RWPE1 (cell line): ENCODE measurements around the gene ROPN1.
"Not testable (repeated sequence)": the region's sequence is repeated elsewhere in the genome, so short reads cannot be mapped to it uniquely, and the experiment has no call there.

Experiments
- CTCF ChIA-PET: fragments of 350-600 bp; sonication (Branson Sonifier 250); formaldehyde crosslinking; extraction: SDS; loops from one replicate; lab custom pipeline; 2021; lab: Yijun Ruan, JAX
- POLR2A ChIA-PET: fragments of 400-600 bp; formaldehyde crosslinking; extraction: SDS; loops from one replicate; lab custom pipeline; 2020; ENCODE audit warnings: antibody characterized with exemption; ENCODE audit not compliant: low non-redundant PET; lab: Yijun Ruan, JAX
- DNase-seq: peaks from one replicate; pipeline ENCODE4 v3.0.0; 2012; ENCODE audit warnings: low spot score
- H3K27ac ChIP-seq: fragments of 450-650 bp; 2 replicates; pipeline ENCODE4 v1.5.1; 2017
- CTCF ChIP-seq: fragments of 450-650 bp; conservative IDR thresholded peaks from 2 replicates; pipeline ENCODE4 v1.5.1; 2017; ENCODE audit warnings: low read depth, mild to moderate bottlenecking

Gene ROPN1

DNA sequence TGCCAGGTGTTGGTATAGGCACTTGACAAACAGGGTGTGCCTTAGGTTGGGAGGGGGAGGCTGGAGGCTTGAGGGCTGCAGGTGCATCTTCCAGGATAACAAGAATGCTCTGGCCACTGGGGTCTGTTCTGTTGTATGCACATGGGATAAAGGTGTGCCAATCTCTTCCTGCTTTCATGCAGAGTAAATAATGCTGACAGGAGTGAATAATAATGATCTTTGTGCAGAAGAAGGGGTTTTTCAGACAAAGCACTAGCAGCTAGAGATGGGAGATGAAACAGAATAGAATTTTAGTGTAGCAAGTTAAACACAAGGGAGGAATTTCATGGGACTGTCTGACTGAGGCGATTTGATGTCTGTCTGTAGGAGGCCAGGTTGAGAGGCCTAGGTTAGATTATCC is 1.9 kb upstream of the ROPN1 start:
- ChIA-PET POLR2A (no interaction called here), CTCF (no interaction called here)
- H3K27ac ChIP-seq, result no peak overlapping the region
- DNase-seq, result no peak
- TF ChIP-seq CTCF, result no peak

DNA sequence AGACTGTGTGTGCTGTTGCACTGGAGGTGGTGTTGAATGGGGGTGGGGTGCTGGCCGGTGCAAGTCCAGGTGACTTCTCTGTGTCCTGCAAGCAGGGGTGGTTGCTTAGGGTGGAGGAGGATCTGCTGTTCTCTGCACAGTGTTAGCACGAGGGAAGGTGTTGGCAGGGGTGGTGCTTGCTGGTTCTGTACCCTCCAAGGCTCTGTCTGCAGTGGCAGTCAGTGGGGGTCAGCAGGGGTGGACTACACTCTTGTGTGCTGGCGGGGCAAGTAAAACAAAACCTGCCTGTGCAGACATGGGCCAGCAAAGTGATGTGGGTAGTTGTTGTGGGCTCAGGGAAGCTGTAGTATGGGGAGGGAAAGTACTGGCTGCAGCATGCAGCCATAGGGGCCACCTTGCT is 5.5 kb downstream of the ROPN1 start:
- no peak overlapping the region for H3K27ac ChIP-seq
- ChIA-PET POLR2A (no interaction called here), CTCF (interaction anchor here (1.0 kb wide), 1 partner anchor 334 kb away, joined by 3 read pairs; no protein-coding TSS in a partner anchor)
- no peak for DNase-seq
- no peak for TF ChIP-seq CTCF

DNA sequence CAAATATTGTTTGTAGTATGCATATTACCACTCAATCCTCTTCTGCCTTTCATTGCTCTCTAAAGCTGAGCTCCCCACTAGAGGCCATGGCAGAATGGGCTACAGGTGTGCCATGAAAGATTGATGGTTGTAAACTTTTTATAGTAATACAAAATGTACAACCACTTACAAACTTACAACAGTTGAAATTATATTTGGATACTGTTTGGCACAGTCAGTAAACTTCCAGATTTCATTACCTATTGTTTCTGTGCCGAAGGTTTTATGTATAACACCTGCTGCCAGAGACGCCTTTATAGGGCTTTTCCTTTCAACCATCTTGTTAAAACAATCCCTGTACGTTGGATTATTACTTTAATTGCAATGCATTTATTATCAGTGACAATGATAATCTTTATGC is 7.0 kb downstream of the ROPN1 start:
- no peak overlapping the region for H3K27ac ChIP-seq
- ChIA-PET CTCF (no interaction called here), POLR2A (no interaction called here)
- DNase-seq, result no peak
- TF ChIP-seq CTCF, result no peak

- ChIA-PET CTCF (no interaction called here), POLR2A (no interaction called here)
- no peak for DNase-seq
- no peak overlapping the region for H3K27ac ChIP-seq
- no peak for TF ChIP-seq CTCF
Measured at GRCh38 chr3:123984350-123984749, 7.6 kb downstream of the ROPN1 start.

DNA sequence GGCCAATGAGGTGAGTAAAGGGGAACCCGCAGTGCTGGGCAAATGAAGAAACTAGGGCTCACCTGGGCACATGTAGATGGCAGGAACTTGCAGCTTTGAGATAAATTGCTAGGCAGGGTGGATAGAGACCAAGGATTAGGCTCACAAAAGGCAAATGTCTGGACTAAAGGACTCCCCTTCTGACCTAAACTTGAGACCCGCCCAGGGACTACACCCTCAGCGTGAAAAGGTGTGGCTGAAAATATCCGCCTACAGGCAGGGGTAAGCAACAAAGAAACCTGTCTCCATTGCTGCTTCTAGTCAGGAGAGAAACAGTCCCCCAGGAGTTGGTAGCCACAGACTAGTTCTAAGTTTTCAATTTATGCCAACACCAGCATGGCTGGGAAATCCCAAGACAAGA is 10.6 kb downstream of the ROPN1 start:
- POLR2A ChIA-PET, CTCF ChIA-PET, H3K27ac ChIP-seq, DNase-seq: not testable (repeated sequence)

GRCh38 chr3:123980539-123980938 is 11.4 kb downstream of the ROPN1 start:
- ChIA-PET CTCF (interaction anchor here (1.0 kb wide), 1 partner anchor 327 kb away, joined by 5 read pairs; no protein-coding TSS in a partner anchor), POLR2A (no interaction called here)
- no peak for DNase-seq
- no peak for TF ChIP-seq CTCF
- no peak overlapping the region for H3K27ac ChIP-seq

DNA sequence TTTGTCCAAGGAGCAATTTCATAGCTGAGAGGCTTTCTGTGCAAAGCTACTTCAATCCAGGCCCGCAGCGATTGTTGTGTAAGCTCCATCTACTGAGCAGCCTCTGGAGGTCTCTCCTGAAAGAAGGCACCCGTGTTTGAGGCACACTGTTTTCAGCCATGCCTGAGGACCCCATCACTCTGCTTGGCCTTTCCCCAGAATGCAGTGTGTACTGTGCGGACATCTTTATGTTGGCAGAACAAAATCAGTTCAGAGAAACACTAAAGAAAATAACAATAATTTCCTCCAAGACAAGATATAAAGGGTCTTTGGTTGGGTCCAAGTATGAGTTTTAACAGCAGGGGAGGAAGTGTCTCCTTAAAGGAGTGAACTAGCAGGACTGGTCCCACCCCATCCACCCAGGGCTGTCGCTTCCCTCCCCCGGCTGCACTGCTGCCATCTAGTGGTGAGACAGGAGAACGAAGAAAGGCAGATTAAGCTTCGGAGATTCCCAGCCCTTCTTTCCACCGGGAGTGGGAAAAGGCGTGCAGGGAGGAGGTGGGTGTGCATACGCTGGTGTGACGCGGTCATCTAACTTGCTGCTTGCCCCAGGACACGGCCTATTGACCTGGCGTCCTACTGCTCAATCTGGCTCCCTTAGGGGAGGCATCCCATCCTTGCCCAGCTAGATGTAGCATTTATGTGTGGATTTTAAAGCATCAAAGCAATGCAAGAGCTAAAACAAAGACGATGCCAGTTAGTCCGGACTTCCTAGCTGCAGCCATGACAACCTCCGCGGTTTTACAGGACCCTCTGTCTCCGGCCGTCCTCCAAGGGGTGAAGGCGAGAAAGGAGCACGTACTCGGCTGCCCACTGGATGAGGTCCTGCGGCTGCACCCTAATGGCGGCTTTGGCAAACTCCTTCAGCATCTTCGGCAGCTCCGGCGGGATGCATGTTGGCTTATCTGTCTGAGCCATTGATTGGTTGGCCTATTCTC is 12.1 kb downstream of the ROPN1 start:
- DNase-seq, result peak; percentile 26
- CTCF ChIA-PET, result interaction anchor here (0.6 to 1.0 kb wide), 3 partner anchors 53 to 327 kb away, joined by 3 to 5 read pairs (median 3); partner anchors contain the start of gene KALRN
- POLR2A ChIA-PET, H3K27ac ChIP-seq: not testable (repeated sequence)
- peak; percentile 89 for TF ChIP-seq CTCF

DNA sequence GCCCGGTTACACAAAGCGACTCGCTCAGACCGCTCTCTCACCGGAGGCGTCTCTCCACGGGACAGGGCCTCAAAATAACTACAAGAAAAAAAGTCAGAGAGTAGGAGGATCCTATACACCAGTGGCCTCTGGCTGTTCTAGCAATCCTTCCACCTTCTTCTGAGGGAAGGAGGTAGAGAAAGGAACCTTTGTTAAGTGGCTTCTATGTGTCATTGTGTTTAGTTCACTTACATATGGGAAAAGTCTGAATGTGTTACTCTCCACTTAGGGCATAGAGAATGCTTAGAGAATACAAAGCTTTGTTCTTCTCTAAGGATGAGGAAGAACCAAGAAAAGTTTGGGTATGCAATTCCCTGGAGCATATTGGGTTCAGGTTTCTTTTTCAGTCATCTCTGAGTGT is 15.0 kb downstream of the ROPN1 start:
- CTCF ChIA-PET, result interaction anchor here (0.6 kb wide), 1 partner anchor 536 kb away, joined by 3 read pairs; no protein-coding TSS in a partner anchor
- POLR2A ChIA-PET, DNase-seq: not testable (repeated sequence)
- peak overlapping the region; percentile 48 for H3K27ac ChIP-seq

DNA sequence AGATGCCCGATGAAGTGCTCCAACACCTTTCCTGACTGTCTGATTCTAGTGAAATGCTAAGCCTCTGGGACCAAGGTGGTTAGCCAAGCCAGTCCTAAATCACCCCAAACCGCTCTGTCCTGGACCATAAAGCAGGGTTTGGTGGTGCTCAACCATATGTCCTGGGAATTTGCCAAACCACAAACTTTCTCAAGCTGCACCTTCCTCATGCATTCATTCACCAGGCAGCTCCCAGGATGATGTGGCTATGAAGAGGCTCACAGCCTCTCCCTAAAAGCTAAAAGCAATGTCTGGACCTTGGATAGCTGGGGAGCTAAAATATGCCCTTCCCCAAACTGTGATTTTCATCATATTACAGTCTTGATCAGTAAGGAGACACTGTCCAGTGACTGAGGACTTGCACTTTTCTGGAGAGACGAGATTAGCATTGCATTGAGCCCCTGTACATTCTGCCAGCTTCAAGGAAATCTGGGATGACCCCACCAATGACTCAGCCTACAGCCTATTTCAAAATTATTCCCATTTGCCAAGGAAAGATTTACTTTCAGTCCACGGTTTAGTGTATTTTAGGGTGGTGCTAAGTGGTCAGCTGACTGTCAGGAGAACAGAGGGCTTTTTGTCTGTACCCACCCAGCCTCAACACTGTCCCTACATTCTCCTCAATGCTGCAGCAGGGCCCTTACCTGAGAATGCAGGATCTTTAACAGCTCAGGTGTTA is 15.6 kb downstream of the ROPN1 start:
- CTCF ChIA-PET, result interaction anchor here (0.6 kb wide), 1 partner anchor 536 kb away, joined by 3 read pairs; no protein-coding TSS in a partner anchor

DNA sequence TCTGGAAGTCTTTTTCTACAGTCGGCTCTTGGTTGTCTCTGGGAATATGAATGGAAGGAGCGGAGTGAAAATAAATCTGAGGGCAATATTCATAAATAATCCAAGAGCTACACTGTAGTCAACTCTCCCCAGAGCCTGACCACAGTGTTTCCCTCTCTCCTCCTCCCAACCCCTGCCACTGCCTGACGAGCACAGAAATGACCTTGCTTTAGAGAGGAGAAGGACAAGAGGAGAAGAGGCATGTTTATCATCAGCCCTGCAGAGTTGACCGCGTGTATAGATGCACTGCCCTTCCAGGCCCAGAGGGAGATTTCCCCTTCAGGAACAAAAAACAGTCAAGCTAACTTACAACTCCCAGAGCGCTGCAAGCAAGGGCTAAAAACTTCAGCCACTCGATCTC is 16.9 kb downstream of the ROPN1 start:
- CTCF ChIA-PET, POLR2A ChIA-PET, DNase-seq, H3K27ac ChIP-seq: not testable (repeated sequence)

More for the DNA sequence above, 15.6 kb downstream of the ROPN1 start:
- H3K27ac ChIP-seq, result peak overlapping the region; percentile 48
- POLR2A ChIA-PET, DNase-seq: not testable (repeated sequence)
